K562 (cell line): ENCODE results near the gene ANKZF1.

ENCODE experiments used
- FOXP4 ChIP-seq: sonication (generic); formaldehyde crosslinking; IDR thresholded peaks from 2 replicates; pipeline ENCODE4 v1.8.0; 2022; ENCODE audit warnings: mild to moderate bottlenecking, missing genetic modification reagents, borderline replicate concordance
- RFX5 ChIP-seq: IDR thresholded peaks from 2 replicates; pipeline ENCODE4 v1.6.1; 2011; ENCODE audit warnings: low read depth, mild to moderate bottlenecking, improper control_type of control experiment, low read length
- SMAD4 ChIP-seq: fragments of 250-450 bp; sonication (Bioruptor Pico); conservative IDR thresholded peaks from 2 replicates; pipeline ENCODE4 v1.8.0; 2021; ENCODE audit warnings: inconsistent platforms, mild to moderate bottlenecking, moderate library complexity
- ZBTB34 ChIP-seq: fragments of 250-450 bp; sonication (Bioruptor Pico); IDR thresholded peaks from 2 replicates; pipeline ENCODE4 v1.8.0; 2021; ENCODE audit warnings: mild to moderate bottlenecking, moderate library complexity

DNA sequence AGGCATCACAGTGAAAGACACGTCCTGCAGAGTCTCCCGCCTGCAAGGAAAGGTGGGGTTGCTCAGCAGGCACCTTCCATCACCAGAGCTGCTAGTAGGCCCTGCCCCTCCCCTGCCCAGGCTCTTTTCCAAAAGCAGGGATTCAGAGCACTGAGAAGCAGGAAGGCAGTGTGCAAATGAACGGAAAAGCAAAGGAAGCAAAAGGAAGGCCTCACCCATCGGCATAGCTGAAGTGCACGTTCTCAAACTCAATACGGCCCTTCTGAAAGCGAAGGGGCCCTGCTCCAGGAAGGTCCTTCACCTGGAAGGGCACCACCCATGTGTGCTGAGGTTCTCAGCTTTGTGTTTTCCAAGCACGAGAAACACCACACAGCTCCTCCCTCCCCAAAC, 16.6 kb upstream of the ANKZF1 start:
- TF ChIP-seq FOXP4 (CRISPR knock-in tag) = no peak
- TF ChIP-seq ZBTB34 = no peak
- no peak for TF ChIP-seq RFX5
- no peak for TF ChIP-seq SMAD4
